Stimulated activated naive CD8-positive, alpha-beta T cell treated with anti-CD3 and anti-CD28 coated beads, Interleukin-15, Interleukin-2, amounts not matched to agents 100 U/mL and 50 U/mL, for 24 hours (primary cell): Measurements from ENCODE around the gene OXNAD1.

Experiments used
- ATAC-seq: fragments of 150-1000 bp; cut with Tn5 transposase; one replicate; pipeline ENCODE4 v1.10.0; 2021
- DNase-seq: peaks from one replicate; pipeline ENCODE4 v3.0.0; 2021

OXNAD1 gene

GRCh38 chr3:16247282-16248061, 17.5 kb upstream of the OXNAD1 start:
- ATAC-seq (peak; percentile 78), DNase-seq (peak; percentile 79)

DNA sequence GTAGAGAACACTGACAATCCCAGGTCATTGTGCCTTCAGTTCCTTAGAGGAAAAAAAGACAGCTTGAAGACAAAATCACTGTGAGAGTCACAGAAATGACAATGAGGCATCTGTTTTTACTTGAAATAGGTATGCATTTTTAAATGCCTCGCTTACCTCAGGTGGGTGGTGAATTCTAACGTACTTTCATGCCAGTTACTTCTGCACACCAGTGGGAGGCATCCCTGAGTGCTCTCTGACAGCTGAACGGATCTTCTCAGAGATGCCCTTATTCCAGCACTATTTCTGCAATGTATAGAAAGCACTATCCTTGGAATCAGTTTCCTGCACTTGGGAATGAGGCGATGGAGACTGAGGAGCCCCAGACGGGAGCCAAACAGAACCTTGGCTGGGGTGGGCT, 16.5 kb upstream of the OXNAD1 start:
- DNase-seq (no peak), ATAC-seq (no peak)

DNA sequence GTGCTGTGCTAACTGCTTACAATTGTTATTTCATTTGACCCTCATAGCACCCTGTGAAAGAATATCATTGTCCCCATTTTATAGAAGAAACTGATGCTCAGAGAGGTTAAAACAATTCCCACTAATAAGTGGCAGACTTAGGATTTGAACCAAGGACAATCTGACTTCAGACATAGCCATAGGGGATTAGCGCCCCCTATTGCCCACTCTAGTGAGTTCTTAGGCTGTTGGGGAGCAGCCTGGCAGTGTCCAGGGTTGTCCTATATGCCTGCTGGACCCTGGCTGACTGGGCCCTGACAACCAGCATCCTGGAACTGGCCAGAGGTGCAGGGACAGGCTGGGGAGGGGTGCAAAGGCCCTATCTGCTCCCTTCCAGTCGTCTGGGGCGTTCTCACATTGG, 15.7 kb upstream of the OXNAD1 start:
- DNase-seq, result peak; percentile 44
- no peak for ATAC-seq

GRCh38 chr3:16249886-16250285, 15.1 kb upstream of the OXNAD1 start:
- ATAC-seq (no peak), DNase-seq (no peak)

DNA sequence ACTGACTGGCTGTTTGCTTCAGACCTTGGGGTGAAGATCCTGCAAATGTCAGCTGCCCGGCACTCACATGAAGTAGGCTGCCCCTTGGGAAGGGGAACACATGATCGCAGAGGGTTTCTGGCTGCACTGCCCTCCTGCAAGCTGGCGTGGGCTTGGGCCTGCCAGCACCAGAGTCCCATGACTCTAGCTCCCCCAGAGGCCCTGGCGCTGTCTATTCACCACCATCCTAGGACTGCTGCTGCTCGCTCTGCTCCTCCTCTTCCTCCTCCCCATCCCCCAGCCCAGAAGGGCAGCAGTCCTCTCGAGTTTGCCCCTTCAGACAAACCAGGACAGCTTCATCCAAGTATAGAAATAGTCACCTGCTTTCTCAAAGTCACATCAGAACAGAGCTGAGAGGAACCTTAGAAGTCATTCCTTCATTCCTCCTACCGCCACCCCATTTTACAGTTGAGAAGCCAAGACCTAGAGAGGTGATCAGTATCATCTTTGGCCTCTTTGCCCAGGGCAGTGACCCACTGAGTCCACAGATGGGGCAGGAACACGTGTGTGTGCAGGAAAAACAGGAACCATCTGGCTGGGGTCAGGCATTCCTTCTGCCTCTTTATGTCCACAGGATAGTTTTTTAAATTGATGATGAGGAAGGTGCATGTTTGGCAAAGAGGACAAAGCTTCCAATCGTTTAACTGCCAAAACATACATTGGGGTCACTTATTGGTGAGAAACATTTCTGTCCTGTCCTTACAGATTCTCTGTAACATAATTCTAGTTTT, 13.5 kb upstream of the OXNAD1 start:
- ATAC-seq, result no peak

GRCh38 chr3:16252243-16252978, 12.6 kb upstream of the OXNAD1 start:
- DNase-seq (no peak), ATAC-seq (no peak)

More for the DNA sequence above, 13.5 kb upstream of the OXNAD1 start:
- no peak for DNase-seq

DNA sequence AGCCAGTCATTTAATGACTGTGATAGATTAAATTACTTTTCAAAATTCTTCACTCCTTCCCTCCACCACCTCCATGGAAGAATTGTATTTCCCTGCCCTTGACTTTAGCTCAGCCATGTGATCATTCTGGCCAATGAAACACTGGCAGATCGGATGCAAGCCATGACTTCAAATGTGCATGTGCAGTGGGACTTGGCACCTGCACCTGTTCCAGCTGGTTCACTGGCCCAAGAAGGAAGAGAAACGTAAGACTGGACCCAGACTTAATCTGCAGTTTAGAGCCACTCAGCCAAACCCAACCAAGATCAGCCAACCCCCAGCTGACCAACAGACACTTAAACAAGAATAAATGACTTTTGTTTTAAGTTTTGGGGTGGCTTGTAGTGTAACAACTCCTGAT, 12.0 kb upstream of the OXNAD1 start:
- ATAC-seq (no peak), DNase-seq (no peak)

DNA sequence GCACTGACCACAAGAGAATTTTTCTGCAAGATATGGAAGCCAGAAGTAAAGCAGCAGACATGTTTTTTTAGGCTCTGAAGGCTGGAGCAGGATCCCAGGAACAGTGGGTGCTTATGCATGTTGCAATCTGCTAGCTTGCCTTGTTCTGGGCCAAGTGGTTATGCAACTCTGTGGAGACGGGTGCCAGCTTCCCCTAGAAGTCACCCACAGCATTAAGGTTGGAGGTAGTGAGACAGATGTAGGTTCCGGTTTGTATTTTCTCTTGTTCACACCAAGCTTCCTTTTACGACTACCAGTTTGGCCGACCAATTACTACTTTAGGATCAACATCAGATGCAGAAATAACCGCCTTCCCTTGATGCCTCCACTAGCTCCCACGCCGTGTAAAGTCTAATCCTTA, 11.4 kb upstream of the OXNAD1 start:
- DNase-seq (no peak), ATAC-seq (no peak)

GRCh38 chr3:16254916-16255315, 10.1 kb upstream of the OXNAD1 start:
- DNase-seq (no peak), ATAC-seq (peak; percentile 49)

- DNase-seq (no peak), ATAC-seq (no peak)
These were observed 9.7 kb upstream of the OXNAD1 start for GRCh38 chr3:16255326-16255725.

GRCh38 chr3:16255726-16256125, 9.3 kb upstream of the OXNAD1 start:
- no peak for DNase-seq
- no peak for ATAC-seq

- ATAC-seq, result no peak
- DNase-seq, result no peak
These were observed 7.7 kb upstream of the OXNAD1 start for GRCh38 chr3:16257309-16257708.

DNA sequence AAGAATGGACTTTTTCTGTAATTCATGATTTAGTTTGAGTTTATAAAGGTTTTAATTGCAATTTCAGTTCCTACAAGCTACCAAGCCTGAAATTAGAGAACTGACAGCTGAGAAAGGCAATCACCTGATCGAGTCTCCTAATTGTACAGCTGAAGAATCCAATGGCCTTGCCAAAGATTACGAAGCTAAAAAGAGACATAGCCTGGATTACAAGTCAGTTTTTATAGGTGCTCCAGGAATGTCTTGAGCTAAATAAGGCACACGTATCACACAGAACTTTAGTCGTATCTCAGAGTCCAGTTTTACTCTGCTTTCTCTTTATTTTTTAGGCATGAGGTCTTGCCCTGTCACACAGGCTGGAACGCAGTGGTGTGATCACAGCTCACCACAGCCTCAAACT, 6.8 kb upstream of the OXNAD1 start:
- ATAC-seq (no peak), DNase-seq (no peak)

DNA sequence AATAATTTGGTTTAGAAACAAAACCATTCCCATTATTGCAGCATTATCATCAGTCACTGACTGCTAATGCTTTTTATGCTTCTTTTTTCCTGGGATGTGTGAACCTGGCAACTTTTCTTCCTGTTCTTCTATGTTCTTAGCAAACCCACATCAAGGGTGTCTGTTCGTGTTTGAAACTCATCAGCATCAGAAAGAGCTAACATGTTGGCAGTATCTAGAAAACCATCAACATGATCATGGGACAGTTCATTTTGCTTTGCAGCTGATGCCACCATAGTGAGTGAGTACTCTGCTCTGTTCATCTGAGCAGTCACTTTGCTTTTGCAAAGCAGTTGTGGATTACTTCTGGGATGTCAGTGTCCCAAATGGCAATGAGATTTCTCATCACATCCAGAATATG, 6.1 kb upstream of the OXNAD1 start:
- DNase-seq (no peak), ATAC-seq (no peak)

GRCh38 chr3:16260046-16260445, 5.0 kb upstream of the OXNAD1 start:
- no peak for ATAC-seq
- DNase-seq, result no peak

GRCh38 chr3:16262174-16262573, 2.8 kb upstream of the OXNAD1 start:
- DNase-seq, result no peak
- ATAC-seq, result no peak

- peak; percentile 11 for ATAC-seq
- DNase-seq, result no peak
These were observed 771 bp upstream of the OXNAD1 start for GRCh38 chr3:16264174-16264707.

DNA sequence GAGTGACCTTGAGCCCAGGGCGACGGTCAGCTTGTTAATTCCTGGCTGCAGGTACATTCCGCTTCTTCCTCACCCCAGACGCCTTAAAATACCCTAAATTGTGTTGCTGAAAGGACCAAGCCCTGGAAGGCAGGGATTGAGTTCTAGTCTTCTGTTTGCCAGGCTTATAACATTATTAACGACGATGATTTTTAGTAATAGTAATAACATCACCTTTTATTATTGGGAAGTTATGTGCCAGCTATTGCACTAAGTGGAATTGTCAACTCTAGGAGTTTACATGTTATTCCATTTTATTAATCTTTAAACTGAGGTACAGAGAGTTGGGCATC, 409 bp downstream of the OXNAD1 start:
- ATAC-seq, result no peak
- no peak for DNase-seq

- ATAC-seq (no peak), DNase-seq (no peak)
These were observed 1.7 kb downstream of the OXNAD1 start for GRCh38 chr3:16266714-16267113.

DNA sequence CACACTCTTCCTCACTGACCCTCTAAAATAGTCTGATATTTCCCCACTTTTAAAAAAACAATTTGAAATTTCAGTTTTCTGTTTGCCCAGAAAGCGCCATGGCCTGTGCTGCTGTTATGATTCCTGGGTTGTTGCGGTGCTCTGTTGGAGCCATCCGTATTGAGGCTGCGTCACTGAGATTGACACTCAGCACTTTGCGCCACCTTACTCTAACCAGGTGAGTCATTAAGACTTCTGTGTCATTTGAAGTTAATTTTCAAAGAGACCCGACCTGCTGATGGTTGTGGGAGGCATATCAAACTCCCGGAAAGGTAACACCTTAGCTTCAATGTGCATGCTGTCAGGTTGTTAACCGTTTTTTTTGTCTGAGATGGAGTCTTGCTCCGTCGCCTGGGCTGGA, 5.8 kb downstream of the OXNAD1 start:
- ATAC-seq, result no peak
- no peak for DNase-seq

GRCh38 chr3:16272588-16272987, 7.6 kb downstream of the OXNAD1 start:
- DNase-seq, result no peak
- ATAC-seq, result no peak

DNA sequence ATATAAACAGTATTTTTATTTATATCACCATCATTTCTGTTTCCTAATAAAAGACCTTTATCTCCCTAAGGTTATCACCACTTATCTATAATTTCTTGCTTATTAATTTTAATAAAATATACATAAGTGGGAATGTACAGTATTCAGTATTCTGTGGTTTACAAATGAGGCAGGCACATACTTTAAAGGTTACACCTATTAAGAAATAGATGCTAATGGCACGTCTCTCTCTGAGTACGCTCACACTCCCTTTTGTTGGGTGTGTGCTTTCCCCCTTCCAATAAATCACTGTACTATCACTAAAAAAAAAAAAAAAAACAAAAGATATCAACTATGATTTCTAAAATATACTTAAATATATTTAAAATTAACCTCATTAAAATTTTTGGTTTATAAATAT, 8.9 kb downstream of the OXNAD1 start:
- ATAC-seq (no peak), DNase-seq (no peak)

GRCh38 chr3:16277471-16277870, 12.5 kb downstream of the OXNAD1 start:
- no peak for ATAC-seq
- no peak for DNase-seq
